OCI-LY1 (cell line): ENCODE measurements around the gene B3GALT5.

Source experiments
- EZH2 ChIP-seq: fragments of 200-600 bp; sonication (generic), shearing (Covaris generic); IDR thresholded peaks from 2 replicates; pipeline ENCODE4 v1.8.0; 2017; ENCODE audit warnings: borderline replicate concordance, mixed run types, mild to moderate bottlenecking, antibody characterized with exemption, low read length, moderate library complexity, mixed read lengths
- TF ChIP-seq, protein P1 (sequence below): fragments of 200-600 bp; sonication (generic), shearing (Covaris generic); IDR thresholded peaks from 2 replicates; pipeline ENCODE4 v1.5.1; 2017; ENCODE audit warnings: mild to moderate bottlenecking, antibody characterized with exemption, low read length, moderate library complexity, mixed read lengths

DNA sequence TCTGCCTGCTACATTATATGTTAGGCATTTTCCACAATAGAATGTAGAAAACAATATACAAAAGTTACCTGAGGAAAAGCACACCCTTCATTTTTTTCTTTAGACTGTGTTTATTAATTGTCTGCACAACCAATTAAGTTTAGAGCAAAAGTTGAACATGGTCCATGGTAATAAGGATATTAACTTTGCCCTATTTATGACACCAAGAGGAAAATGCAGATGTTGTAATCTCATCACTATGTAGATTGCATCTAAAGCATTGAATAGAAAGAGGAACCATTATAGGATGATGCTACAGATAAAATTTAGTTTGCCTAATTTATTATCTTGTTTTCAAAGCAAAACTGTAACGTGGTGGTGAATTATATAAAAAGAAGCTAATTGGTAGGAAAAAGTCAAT, 72.5 kb downstream of the B3GALT5 start:
- TF ChIP-seq, protein P1, sequence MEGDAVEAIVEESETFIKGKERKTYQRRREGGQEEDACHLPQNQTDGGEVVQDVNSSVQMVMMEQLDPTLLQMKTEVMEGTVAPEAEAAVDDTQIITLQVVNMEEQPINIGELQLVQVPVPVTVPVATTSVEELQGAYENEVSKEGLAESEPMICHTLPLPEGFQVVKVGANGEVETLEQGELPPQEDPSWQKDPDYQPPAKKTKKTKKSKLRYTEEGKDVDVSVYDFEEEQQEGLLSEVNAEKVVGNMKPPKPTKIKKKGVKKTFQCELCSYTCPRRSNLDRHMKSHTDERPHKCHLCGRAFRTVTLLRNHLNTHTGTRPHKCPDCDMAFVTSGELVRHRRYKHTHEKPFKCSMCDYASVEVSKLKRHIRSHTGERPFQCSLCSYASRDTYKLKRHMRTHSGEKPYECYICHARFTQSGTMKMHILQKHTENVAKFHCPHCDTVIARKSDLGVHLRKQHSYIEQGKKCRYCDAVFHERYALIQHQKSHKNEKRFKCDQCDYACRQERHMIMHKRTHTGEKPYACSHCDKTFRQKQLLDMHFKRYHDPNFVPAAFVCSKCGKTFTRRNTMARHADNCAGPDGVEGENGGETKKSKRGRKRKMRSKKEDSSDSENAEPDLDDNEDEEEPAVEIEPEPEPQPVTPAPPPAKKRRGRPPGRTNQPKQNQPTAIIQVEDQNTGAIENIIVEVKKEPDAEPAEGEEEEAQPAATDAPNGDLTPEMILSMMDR: no peak
- no peak for TF ChIP-seq EZH2
